Thyroid gland (tissue), 4 donors: ENCODE results near the gene LYRM4.

Experiments used
- CTCF ChIP-seq, 6 experiments: fragments of 200-600 bp in 3 of 6; fragments of 450-650 bp in 3 of 6; sonication (generic) in 3 of 6; IDR thresholded peaks; one replicate each; pipeline ENCODE4 v1.5.1; 2016 to 2019; ENCODE audit warnings: antibody characterized with exemption in 6 of 6, mild to moderate bottlenecking in 2 of 6, inconsistent platforms in 1 of 6, moderate library complexity in 1 of 6
- POLR2A ChIP-seq, 2 donors: fragments of 450-650 bp; IDR thresholded peaks; one replicate each; pipeline ENCODE4 v1.6.1; 2017; ENCODE audit warnings: antibody characterized with exemption in 2 of 2, mild to moderate bottlenecking in 2 of 2, moderate library complexity in 1 of 2

- TF ChIP-seq CTCF (IDR thresholded peaks at IDR 0.05) (no peak), POLR2A (IDR thresholded peaks at IDR 0.05) (no peak)
These were observed 33.9 kb upstream of the LYRM4 start for GRCh38 chr6:5294392-5295211.
